ENCODE results near the gene ERCC6L2.

The ERCC6L2 gene

DNA sequence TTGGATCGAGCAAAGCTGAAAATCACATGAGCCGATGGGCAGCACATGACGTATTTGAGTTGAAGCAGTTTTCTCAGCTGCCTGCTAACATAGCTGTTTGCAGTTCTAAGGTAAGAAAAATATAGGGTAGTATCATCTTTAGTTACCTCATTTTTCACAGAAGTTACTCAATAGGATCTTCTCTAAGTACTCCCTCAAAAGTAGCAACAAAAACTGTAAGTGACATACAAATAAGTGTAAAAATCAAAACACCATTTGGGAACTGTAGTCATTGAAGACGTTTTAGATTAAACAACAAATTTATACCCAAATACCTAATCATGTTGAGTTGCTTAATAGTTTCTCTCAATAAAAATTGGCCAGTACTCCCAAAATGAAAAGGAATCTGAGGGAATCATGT lies 102.6 kb downstream of the ERCC6L2 start:
- no peak for DNase-seq (ENCODE audit: low read depth)

DNA sequence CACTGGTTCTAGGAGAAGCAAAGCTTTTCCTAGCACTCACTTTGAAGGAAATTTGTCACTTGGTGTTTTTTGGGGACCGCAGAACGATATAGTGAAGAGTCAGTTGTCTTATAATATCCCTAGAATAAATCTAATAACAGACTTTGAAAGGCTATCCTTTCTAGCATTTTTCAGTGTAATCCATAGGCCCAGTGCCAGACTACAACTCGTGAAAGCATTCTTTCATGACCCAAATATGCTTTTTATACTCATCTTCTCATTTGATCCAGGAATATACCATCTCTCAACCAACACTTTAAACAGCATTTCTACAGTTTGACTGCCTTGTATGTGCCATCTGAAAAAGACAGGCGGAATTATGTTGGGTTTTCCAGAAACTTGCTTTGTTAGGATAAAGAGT lies 104.0 kb downstream of the ERCC6L2 start:
- DNase-seq (ENCODE audit: low read depth): no peak

DNA sequence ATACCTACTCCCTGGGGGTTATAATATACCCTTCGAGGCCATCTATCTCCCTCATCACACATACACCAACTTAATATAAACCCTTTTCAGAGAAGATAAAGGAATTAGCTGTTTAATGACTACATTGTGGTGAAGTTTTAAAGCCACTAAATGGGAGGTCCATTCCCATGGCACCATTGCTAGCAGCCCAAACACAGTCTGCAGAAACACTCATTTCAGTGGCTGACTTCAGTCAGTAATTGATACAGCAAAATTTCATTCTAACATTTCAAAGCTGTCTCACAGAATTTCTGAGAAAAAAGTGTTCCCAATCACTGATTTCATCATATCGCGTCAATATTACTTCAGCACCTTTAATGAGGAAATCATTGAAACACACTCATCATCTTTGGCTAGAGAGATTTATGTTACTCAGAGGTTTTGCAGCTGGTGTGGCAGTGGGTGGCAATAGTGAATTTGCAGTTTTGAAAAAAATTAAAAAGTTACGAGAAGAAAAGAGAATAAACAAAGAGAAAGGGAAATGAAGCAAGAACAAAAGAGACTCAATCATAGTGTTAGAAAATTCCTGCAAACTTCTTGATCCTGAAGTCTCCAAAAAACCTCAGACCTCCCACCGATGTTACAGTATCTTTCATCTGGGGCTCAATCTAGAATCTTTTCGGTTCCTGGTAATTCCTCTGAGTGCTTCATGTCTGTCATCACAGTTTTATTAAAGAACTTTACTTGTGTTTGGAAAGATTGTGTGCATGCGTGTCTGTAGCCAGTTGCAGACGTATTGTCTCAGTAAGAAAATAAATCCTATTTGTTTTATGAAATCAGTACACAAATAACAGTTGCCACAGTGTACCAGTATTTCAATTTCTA lies 105.0 kb downstream of the ERCC6L2 start:
- DNase-seq (ENCODE audit: low read depth): no peak

DNA sequence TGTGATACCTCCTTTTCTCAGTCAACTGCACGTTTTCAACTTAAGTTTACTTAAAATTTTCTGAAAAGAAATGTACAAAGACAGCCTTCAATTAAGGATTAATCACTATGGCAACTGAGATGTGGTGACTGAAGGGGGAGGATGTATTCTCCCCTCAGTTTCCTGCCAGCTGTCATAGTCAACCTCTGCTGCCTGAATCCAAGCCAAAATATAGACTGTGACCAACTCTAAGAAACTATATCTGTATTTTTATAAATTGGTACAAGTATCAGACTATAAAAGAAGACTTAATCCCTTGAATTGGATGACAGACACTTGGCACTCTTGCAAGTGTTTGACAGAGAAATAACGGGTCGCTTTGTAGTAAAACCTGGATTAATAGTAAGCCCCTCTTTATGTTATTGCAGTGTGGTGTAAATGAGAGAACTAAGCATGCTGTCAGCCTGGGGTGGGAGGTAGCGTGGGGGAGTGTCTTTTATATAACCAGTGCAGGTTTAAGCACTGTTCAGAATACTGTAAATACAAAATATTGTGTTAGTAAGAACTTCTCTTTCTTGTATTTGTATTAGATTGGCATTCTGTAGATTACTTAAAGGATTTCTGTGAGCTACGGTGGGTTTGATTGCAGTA lies 106.4 kb downstream of the ERCC6L2 start:
- no peak for DNase-seq (ENCODE audit: low read depth)

DNA sequence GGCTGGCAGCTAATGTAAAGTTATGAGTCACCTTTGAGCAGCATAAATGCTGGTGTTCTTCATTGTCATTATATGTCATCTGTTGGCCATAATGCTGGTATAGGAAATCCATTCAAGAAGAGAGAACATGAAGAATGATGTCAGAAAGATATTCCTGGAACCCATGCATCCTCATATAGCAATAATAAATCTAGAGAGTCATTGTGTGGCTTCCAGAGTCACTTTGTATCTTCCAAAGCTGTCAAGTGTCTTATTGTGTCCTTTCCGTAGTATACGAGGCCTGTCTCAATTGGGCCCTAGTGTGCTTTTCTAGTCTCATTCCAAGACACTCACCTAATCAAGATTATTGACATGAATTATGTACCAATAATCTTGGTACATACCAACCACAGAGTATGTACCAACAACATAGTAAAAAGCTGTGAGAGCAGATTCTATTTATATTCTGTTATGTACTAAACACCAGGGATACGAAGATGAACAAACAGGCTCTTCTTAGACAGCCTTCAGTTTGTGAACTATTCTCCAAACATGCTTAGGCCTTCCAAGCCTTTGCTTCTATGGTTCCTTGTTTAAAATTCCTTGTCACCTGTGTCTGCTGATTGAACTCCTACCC lies 110.1 kb downstream of the ERCC6L2 start:
- no peak for DNase-seq (ENCODE audit: low read depth)

DNA sequence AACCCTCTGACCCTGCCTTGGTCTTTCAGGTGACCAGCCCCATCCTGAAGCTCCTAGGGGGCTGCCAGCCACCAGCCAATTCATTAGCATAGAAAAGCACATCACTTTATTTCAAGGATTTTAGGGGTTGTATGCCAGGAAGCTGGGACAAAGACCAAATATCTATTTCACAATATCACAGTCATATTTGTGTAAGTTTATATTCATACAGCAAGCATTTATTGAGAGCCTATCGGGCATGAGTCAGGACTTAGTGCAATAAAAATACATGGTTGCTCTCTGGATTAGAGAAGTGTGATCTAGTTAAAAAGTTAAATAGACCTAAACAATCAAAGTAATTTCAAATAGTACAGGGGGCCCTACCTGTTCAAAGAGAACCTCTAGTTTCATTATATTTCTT lies 113.8 kb downstream of the ERCC6L2 start:
- no peak for DNase-seq (ENCODE audit: low read depth)

DNA sequence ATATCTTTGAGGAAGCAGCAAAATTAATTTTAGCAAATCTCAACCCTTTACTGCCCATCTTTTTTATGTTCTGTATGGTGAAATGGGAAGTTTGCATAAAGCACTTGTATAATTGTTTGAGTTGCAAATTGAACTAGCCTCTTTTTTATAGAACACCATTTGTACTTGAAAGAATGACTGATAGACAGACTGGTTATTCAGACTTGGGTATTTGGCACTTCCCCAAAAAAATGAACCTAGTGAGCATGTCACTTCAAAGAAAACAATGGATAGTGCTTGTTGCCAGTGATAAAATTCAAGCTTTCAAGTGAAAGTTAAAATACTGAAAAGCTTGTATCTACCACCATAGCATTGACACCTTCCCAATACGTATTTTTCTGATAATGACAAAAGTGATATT lies 115.8 kb downstream of the ERCC6L2 start:
- no peak for DNase-seq (ENCODE audit: low read depth)

DNA sequence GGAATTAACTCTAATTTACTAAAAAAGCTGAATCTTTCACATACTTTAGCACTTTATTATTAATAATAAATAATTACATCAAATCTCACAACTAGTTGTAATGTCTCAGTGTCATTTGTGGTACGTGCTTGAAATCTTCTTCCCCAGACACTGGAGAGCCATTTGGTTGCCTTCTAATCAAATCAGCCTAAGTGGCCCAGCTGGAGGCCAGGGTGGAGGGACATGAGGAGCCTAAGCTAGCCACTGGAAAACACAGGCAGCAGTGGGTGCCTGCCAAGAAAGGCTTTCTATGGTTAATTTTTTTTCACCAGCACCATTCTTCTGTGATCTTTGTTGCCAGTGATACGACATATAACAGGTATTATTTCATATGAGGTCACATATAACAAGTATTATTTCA lies 117.0 kb downstream of the ERCC6L2 start:
- DNase-seq (ENCODE audit: low read depth): no peak

DNA sequence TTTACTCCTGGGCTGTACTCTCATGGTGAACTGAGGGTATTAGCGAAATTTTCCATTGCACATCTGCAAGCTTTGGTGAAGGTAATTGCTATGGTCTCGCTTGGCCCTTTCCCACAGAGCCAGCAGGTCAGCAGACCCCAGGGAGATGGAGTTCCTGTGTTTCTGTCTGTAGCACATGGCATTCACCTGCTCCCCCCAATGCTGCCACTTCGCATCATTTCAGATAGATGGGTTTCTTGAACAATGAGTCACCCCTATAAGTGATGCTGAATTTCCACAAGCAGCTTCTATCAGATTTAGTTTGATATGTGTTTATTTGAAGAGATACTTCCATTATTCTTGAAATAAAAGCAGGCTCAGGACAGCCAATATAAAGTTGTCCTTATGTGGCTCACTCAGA lies 117.8 kb downstream of the ERCC6L2 start:
- no peak for DNase-seq (ENCODE audit: low read depth)

DNA sequence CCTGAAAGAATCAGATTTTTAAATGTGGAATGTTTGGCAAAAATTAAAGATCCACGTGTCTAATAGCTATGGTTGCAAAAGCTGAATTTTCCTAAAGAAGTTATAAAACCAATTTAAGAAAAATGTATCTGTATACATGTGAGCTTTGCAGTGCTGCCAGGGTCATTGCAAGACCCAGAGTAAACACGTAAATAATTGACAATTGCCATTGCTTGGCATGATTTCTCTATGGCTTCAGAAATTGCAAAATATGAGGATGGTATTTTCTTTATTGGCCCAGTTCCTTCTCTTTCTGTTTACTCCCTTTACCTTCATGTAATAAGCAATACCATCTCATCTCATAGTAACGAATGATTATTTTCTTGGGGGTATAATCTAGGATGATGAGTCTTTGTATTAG lies 123.9 kb downstream of the ERCC6L2 start:
- DNase-seq (ENCODE audit: low read depth): no peak

DNA sequence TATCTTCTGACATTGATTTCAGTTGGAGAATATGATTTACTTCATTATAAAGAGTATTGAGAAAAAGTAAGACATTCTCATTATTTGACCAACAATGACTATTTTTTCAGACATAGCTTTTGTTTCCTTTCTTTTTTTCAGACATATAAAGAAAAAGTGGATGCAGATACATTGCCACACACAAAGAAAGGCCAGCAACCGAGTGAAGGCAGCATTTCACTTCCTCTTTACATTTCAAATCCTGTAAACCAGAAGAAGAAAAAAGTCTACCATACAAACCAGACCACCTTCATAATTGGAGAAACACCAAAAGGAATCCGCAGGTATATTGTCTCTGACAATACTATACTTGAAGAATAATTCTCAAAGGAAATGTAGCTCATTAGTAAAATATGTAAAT lies 128.9 kb downstream of the ERCC6L2 start:
- no peak for DNase-seq (ENCODE audit: low read depth)

DNA sequence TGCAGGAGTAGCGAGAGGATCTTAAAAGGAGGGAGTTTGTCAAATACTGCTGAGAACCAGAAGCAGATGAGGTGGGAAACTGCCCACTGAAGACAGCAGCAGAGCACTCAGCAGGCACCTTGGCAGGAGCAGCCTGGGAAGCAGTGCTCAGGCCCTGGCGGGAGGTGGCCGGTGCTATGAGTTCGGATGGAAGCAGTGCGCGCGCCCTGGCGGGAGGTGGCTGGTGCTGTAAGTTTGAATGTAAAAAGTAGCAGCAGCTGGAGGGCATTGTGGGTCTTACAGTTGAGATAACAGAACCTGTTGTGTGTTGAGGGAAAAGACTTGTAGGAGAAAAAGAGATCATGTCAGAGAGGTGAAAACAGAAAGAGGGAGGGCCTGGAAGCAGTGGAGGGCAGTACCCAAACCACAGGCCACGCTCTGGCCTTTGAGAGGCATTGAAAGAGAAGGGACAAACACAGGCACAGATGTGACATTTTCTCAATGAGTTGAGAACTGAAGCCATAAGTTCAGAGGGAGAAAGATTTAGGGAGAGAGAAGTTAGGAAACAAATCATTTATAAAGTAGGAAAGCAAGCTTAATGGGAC lies 130.9 kb downstream of the ERCC6L2 start:
- no peak for DNase-seq (ENCODE audit: low read depth)

DNA sequence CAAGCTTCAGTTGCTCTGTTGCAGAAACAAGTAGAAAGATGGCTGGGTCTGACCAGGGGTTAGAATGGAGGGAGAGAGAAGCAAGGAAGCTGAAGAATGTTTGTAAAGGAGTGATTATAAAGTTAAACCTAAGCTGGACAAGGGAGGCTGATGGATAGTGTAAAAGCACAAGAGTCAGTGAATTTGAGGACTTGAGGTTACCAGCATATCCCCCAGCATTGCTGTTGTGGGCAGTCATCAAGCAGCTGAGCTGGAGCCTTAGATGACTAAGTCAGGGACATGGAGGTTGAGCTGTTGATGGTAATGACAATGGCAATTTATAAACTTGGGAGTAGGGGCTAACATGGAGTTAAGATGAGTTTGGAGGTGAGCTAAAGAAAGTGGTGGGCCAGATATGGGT lies 131.5 kb downstream of the ERCC6L2 start:
- no peak for DNase-seq (ENCODE audit: low read depth)

DNA sequence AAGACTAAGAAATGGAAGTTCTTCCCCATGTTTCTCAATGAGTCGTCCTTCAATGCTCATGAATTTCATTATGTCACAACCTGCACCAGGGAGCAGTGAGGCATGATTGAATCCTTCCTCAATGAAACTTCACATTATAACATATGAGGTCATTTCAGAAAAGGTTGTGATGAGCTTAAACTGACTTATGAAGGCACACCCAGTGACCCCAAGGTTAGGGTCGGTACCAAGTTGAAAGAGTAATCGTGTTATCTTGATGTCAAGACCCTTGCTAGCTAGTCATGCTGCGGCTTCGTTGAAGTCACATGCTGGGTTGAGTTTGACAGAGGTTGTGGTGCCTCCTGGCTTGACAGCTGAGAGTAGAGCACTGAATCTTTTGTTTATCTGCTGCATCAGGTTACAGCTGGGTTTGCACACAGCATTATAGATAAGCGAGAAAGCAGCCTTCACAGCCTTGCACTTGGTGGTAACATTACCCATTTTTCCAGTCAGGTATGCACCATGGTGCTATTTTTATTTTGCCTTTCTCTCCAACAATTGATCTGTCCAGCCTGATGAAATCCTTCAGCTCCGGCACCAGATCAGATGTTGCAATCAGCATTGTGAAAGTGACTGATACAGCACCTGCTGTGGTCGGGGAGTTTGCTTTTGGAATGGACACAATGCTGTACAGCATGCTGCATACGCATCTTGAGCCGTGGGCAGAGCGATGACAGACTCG lies 133.2 kb downstream of the ERCC6L2 start:
- DNase-seq (ENCODE audit: low read depth): no peak

DNA sequence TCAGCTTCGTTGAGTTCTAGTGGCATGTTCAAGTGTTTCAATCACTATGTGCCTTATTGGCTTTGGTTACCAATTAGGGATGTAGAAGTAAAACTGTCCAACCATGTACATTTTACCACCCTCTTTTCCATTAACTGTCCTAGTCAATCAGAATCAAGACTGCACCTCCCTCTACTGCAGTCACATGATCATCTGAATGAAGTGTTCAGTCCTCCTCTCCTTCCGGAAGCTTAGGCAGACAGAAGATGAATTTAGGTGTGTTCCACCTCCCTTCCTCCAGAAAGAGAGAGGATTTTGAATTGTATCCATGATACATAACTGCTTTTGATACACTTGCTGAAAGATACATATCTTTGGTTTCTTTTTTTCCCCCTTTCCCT lies 133.7 kb downstream of the ERCC6L2 start:
- DNase-seq (ENCODE audit: low read depth): no peak

DNA sequence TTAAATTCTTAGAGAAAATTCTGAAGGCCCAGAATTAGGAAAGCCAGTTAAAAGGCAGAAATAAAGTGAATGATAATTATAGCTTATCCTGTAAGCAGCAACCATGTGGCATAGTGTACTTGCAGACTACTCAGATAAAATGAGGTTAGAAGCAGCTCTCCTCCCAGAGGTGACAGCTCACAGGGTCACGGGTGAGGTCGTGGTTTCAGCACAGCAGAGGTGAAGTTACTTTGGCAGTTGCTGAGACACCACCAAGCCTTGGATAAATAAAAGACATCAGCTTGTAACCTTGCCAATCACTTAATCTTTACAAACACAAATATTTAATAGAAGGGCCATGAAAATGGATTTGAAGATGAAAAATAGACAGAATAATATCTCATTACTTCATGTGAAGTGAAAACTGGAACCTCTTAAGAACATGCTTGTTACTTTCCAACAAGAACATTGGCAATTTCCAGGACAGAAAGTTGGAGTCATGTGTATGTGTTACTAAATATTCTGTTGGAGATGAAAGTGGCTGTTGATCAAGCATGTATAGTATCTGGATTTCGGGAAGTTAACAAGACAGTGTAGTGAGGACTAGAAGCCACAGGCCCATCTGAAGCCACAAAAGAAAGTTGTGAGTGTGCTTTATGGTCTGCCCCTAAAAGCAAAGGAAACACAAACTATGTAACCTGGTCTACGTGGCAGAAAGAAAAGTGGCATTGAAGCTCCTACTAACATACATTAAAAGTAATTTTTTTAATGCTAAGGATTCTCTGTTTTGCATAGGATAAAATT lies 134.4 kb downstream of the ERCC6L2 start:
- peak; percentile 47 for DNase-seq (ENCODE audit: low read depth)

DNA sequence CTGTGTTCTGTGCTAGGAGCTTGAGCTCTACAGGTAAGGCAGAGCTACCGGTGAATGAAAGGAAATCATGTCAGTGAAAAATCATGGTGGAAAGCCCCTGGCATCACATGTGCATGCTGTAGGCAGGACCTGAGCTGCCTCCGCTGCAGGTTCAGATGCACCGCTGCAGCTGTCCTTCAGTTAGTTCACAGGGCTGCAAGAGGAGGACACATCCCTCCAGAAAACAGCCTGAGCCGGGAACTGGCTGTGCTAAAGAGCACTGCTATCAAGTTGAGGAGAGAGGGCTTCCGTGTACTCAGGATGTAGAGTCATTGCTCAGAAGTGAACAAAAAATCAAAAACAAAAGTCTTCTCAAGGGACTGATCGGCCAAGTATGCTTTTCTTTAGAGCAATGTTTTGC lies 138.6 kb downstream of the ERCC6L2 start:
- DNase-seq (ENCODE audit: low read depth): no peak

DNA sequence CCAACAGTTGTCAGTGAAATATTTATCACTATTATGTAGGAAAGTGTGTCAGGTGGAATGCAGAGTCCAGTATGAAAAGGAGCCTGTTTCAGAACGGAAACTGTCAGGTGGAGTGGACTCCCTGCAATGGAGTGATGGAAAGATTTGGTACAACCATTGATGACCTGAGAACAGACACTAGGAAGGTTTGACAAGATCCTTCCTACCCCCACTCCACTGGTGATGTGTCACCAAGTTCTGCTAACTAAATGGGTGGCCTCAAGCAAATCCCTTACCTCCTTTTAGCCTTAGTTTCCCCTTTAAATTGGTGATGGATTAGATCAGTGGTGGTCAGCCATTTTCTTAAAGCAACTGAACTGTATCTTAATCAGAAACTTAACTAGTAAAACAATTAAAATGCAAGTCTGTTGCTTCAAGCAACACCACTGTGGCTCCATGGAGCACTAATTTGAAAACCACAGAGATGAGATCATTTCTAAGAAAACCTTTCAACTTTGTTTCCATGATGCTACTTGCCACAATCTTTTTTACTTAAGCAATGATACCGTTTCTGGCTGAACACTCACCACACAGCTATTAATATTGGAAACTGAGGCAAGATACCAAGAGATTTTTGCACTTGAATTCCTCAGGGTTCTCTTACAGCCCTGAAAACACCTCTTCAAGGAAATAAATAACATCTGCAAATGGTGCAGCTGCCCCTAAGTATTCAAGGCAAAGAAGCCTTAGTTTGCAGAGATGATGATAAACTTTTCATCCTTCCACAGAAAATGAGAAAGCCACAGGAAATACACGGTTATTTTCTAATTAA lies 140.6 kb downstream of the ERCC6L2 start:
- DNase-seq (ENCODE audit: low read depth): no peak
